Adrenal gland (tissue), 5 donors: ENCODE data around the gene POLR3F.

Experiments used
- POLR2A ChIP-seq, 2 donors: fragments of 450-650 bp; IDR thresholded peaks; one replicate each; pipeline ENCODE4 v1.6.1; 2017; ENCODE audit warnings: antibody characterized with exemption in 2 of 2, mild to moderate bottlenecking in 2 of 2, moderate library complexity in 1 of 2
- TF ChIP-seq, protein P1 (sequence below), 6 experiments: fragments of 450-650 bp in 4 of 6; fragments of 200-600 bp in 2 of 6; sonication (generic) in 1 of 6; IDR thresholded peaks; 1 replicate in 5 of 6; 2 replicates in 1 of 6; pipeline versions ENCODE4 v1.5.1 to v1.8.0; 2016 to 2021; ENCODE audit warnings: antibody characterized with exemption in 6 of 6, mild to moderate bottlenecking in 2 of 6, moderate library complexity in 1 of 6
- donor health status: DM: no; HTN: no; CAD: no.

DNA sequence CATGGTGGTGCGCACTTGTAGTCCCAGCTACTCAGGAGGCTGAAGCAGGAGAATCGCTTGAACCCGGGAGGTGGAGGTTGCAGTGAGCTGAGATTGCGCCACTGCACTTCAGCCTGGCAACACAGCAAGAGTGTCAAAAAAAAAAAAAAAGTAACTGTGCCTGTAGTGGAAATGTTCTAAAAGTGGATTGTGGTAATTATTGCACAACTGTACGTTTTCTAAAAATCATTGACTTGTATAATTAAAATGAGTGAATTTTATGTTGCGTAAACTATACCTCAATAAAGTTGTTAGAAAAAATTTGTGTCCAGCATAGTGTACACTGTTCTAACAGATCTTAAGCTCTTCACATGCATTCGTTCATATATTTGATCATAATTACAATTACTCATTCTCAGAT lies 46.0 kb downstream of the POLR3F start:
- TF ChIP-seq, protein P1, sequence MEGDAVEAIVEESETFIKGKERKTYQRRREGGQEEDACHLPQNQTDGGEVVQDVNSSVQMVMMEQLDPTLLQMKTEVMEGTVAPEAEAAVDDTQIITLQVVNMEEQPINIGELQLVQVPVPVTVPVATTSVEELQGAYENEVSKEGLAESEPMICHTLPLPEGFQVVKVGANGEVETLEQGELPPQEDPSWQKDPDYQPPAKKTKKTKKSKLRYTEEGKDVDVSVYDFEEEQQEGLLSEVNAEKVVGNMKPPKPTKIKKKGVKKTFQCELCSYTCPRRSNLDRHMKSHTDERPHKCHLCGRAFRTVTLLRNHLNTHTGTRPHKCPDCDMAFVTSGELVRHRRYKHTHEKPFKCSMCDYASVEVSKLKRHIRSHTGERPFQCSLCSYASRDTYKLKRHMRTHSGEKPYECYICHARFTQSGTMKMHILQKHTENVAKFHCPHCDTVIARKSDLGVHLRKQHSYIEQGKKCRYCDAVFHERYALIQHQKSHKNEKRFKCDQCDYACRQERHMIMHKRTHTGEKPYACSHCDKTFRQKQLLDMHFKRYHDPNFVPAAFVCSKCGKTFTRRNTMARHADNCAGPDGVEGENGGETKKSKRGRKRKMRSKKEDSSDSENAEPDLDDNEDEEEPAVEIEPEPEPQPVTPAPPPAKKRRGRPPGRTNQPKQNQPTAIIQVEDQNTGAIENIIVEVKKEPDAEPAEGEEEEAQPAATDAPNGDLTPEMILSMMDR (IDR thresholded peaks at IDR 0.05): no peak
- TF ChIP-seq POLR2A (IDR thresholded peaks at IDR 0.05): no peak
